DND-41 (cell line): ENCODE results near the gene TBCD.

ENCODE experiments used
- ATAC-seq: fragments of 200-7000 bp; cut with Tn5 transposase; 3 replicates; pipeline ENCODE4 v1.9.1; 2021; ENCODE audit warnings: low read depth; ENCODE audit not compliant: insufficient read depth
- DNase-seq: peaks from one replicate; pipeline ENCODE4 v3.0.0-alpha.2; 2020
- H2AFZ ChIP-seq: 2 replicates; pipeline ENCODE4 v1.6.0; 2012; ENCODE audit warnings: low read depth, low read length
- H3K27ac ChIP-seq: 2 replicates; pipeline ENCODE4 v1.5.1; 2012; ENCODE audit warnings: low read length, inconsistent platforms
- H3K27me3 ChIP-seq: fragments of 200-600 bp; sonication (generic); 2 replicates; pipeline ENCODE4 v1.6.0; 2012; ENCODE audit warnings: low read length, mild to moderate bottlenecking, inconsistent platforms; ENCODE audit not compliant: insufficient read depth, poor library complexity
- H3K36me3 ChIP-seq: 2 replicates; pipeline ENCODE4 v1.5.1; 2012; ENCODE audit warnings: low read length, inconsistent platforms; ENCODE audit not compliant: insufficient read depth
- H3K4me1 ChIP-seq: 2 replicates; pipeline ENCODE4 v1.5.1; 2012; ENCODE audit warnings: mild to moderate bottlenecking, low read length; ENCODE audit not compliant: insufficient read depth
- H3K4me2 ChIP-seq: 2 replicates; pipeline ENCODE4 v1.6.0; 2012; ENCODE audit warnings: mild to moderate bottlenecking, moderate library complexity, low read length, inconsistent platforms; ENCODE audit not compliant: insufficient read depth
- H3K4me3 ChIP-seq, 2 experiments: fragments of 200-600 bp in 1 of 2; shearing (Covaris generic) in 1 of 2; 2 replicates each; pipeline ENCODE4 v1.5.1; 2012 to 2016; ENCODE audit warnings: inconsistent platforms in 2 of 2, low read length in 2 of 2, mild to moderate bottlenecking in 2 of 2, low read depth in 1 of 2, moderate library complexity in 1 of 2
- H3K79me2 ChIP-seq: 2 replicates; pipeline ENCODE4 v1.6.0; 2012; ENCODE audit warnings: low read length, inconsistent platforms; ENCODE audit not compliant: insufficient read depth
- H3K9ac ChIP-seq: 2 replicates; pipeline ENCODE4 v1.6.0; 2012; ENCODE audit warnings: low read depth, mild to moderate bottlenecking, inconsistent platforms, low read length, moderate library complexity
- H3K9me3 ChIP-seq: 2 replicates; pipeline ENCODE4 v1.5.1; 2012; ENCODE audit warnings: low read length, moderate library complexity, mild to moderate bottlenecking, inconsistent platforms; ENCODE audit not compliant: insufficient read depth, severe bottlenecking
- H4K20me1 ChIP-seq: 2 replicates; pipeline ENCODE4 v1.6.0; 2012; ENCODE audit warnings: low read length; ENCODE audit not compliant: insufficient read depth
- EZH2 ChIP-seq: IDR thresholded peaks from 3 replicates; pipeline ENCODE4 v1.6.1; 2012; ENCODE audit warnings: borderline replicate concordance, low read depth, mild to moderate bottlenecking, moderate library complexity, low read length, inconsistent platforms; ENCODE audit not compliant: severe bottlenecking
- TF ChIP-seq, protein P1 (sequence below): IDR thresholded peaks from 2 replicates; pipeline ENCODE4 v1.5.1; 2012; ENCODE audit warnings: borderline replicate concordance, low read length, moderate library complexity, mild to moderate bottlenecking; ENCODE audit not compliant: poor library complexity, severe bottlenecking; ENCODE audit errors: extremely low read depth

TBCD gene

DNA sequence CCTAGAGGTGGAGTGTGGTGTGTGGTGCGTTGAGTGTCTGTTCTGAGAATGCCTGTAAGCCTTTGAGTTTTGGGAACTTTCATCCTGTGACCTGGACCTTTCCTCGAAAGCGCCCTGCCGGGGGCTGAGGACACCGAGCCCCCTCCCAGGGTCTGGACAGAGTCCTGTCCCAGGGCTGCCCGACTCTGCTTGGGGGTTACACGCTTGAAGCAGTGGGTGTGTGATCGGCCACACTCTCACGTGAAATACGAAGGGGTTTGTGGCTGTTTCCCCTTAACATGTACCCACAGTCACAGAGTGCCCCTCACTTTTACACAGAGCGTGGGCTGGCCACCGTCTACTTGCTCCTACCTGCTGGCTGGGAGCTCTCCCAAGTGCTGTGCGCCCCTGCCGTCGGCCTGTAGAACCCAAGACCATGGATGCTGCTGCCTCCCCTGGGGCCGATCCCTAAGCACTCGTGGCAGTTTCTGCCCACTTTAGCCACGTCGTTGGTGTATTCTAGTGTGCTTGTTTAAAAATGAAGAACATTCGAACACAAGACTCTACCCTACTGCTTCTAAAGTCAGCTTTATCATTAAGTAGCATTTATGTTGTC lies 81.1 kb downstream of the TBCD start:
- no peak overlapping the region for H3K4me3 ChIP-seq
- no peak overlapping the region; the same call in 1 of the 2 replicates for H3K27ac ChIP-seq
- peaks cover 4% of the 10 kb centered on the region; the same call in 1 of the 2 replicates for H4K20me1 ChIP-seq
- ATAC-seq, result no peak
- H3K9me3 ChIP-seq, result no peaks in the 10 kb centered on the region
- no peak for DNase-seq
- H2AFZ ChIP-seq, result no peak overlapping the region
- H3K27me3 ChIP-seq, result no peaks in the 10 kb centered on the region
- H3K4me2 ChIP-seq, result no peak overlapping the region
- H3K4me1 ChIP-seq, result no peaks in the 10 kb centered on the region
- TF ChIP-seq, protein P1, sequence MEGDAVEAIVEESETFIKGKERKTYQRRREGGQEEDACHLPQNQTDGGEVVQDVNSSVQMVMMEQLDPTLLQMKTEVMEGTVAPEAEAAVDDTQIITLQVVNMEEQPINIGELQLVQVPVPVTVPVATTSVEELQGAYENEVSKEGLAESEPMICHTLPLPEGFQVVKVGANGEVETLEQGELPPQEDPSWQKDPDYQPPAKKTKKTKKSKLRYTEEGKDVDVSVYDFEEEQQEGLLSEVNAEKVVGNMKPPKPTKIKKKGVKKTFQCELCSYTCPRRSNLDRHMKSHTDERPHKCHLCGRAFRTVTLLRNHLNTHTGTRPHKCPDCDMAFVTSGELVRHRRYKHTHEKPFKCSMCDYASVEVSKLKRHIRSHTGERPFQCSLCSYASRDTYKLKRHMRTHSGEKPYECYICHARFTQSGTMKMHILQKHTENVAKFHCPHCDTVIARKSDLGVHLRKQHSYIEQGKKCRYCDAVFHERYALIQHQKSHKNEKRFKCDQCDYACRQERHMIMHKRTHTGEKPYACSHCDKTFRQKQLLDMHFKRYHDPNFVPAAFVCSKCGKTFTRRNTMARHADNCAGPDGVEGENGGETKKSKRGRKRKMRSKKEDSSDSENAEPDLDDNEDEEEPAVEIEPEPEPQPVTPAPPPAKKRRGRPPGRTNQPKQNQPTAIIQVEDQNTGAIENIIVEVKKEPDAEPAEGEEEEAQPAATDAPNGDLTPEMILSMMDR, result no peak
- no peak for TF ChIP-seq EZH2
- H3K9ac ChIP-seq, result no peak overlapping the region
- peaks cover 15% of the 10 kb centered on the region; the same call in 1 of the 2 replicates for H3K79me2 ChIP-seq
- peaks cover 60% of the 10 kb centered on the region for H3K36me3 ChIP-seq

DNA sequence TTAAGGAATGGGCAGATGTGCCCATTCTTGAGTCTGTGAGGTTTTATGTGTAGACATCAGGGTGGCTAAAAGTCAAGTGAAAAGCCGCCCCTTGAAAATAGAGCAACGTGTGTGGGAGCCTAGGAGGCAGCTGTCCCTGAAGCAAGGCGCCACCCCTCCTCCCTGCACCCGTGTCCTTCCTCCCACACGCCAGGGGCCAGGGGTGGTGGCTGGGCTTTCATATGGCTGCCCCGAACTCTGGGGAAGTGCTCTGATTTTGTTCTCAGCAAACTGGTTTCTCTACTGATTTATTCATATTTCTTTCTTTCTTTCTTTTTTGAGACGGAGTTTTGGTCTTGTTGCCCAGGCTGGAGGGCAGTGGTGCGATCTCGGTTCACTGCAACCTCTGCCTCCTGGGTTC lies 83.3 kb downstream of the TBCD start:
- Histone ChIP-seq H3K79me2 (peaks cover 12% of the 10 kb centered on the region; the same call in 1 of the 2 replicates), H3K4me2 (no peak overlapping the region), H2AFZ (no peak overlapping the region), H4K20me1 (no peaks in the 10 kb centered on the region), H3K27me3 (no peaks in the 10 kb centered on the region), H3K4me3 (no peak overlapping the region), H3K4me1 (no peaks in the 10 kb centered on the region), H3K9ac (no peak overlapping the region), H3K9me3 (no peaks in the 10 kb centered on the region), H3K27ac (no peak overlapping the region), H3K36me3 (peaks cover 51% of the 10 kb centered on the region)
- no peak for DNase-seq
- TF ChIP-seq, protein P1, result no peak
- no peak for TF ChIP-seq EZH2
- no peak for ATAC-seq

DNA sequence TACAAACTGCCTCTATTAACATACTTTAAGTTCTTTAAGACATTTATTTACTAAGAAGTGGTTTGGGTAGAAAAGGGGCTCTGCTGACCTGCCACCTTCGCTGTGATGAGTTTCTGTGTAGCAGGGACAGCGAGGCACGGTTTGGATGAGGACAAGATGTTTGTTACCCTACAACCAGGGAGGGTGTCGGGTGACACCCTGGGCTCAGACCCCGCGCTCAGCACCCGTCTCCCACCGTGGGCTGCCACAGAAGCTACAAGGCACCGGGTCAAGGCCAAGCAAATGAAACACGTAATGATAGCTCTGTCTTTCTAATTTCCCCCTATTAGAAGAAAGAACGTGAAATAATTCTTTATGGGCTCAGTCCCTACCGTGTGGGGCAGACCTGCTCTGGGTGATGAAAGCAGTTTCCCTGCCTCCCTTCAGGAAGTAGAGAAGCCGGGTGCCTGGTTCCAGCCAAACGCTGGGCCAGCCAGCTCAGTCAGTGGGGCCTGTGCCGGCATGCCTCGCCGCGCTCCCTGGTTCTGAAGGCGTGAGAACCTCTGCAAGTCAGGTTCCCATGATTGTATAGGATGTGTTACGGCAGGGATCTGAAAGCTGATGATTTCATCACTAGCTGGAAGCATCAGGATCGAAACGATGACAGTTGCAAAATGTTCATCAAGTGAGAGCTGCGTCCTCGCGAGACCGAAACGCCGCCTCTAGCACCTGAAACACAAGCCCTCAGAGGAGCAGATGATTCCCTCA lies 84.1 kb downstream of the TBCD start:
- no peak overlapping the region for H3K4me2 ChIP-seq

More for the DNA sequence above, 84.1 kb downstream of the TBCD start:
- Histone ChIP-seq H2AFZ (no peak overlapping the region), H3K4me1 (no peaks in the 10 kb centered on the region), H3K27me3 (no peaks in the 10 kb centered on the region), H3K27ac (no peak overlapping the region), H3K9ac (no peak overlapping the region), H3K79me2 (peaks cover 11% of the 10 kb centered on the region; the same call in 1 of the 2 replicates), H3K9me3 (no peaks in the 10 kb centered on the region), H3K4me3 (no peak overlapping the region), H3K36me3 (peaks cover 47% of the 10 kb centered on the region), H4K20me1 (no peaks in the 10 kb centered on the region)
- no peak for DNase-seq
- TF ChIP-seq EZH2, result no peak
- TF ChIP-seq, protein P1, result no peak
- ATAC-seq, result no peak
